ENCODE measurements around the gene FOXO1. TPM values are rescaled to one million over a fixed set of nuclear protein-coding genes. Genes with fewer than 3 reads are reported as not detected.
"Not testable (repeated sequence)": the region's sequence is repeated elsewhere in the genome, so short reads cannot be mapped to it uniquely, and the experiment has no call there.

Gene FOXO1
- total and polyA plus RNA-seq, 2 of the 13 experiments (the other 11 are each of a cell fraction or from before 2014, with no cell fraction given) = 8.1 to 13.1 TPM

DNA sequence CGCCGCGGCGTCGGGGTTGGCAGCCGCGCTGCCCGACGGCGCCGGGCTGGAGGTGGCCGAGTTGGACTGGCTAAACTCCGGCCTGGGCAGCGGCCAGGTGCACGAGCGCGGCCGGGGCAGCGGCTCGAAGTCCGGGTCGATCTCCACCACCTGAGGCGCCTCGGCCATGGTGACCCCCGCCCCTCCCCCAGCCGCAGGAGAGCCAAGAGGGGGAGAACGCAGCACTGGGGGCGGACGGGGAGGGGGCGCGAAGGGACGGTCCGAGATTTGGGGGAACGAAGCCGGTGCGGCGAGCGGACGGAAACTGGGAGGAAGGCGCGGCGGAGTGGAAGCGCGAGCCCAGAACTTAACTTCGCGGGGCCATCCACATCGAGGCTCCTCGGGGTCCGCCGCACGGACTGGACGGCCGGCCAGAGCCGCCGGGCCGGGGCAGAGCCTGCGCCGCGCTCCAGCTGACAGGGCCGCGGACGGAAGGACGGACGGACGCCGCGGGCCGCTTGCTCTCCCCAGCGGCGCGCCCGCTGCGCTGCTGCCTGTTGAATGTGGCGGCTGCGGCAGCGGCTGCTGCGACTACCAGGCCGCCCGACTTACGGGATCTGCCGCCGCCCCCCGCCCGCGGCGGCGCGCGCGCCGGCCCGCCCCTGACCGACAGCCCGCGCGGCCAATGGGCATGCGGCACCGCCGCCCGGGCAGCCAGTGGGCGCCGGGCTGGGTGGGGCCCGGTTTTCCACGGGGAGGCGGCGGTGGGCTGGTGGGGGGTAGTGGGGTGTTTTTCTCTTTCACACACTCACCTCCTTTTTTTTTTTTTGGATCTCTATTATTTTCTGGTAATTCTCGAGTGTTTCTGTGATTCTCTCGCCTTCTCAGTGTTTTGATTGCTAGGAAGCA is at the start of gene FOXO1 (continued):
- no peak for TF ChIP-seq ZNF567 (CRISPR knock-in tag; IDR thresholded peaks at IDR 0.05; ENCODE audit: borderline replicate concordance)
- 0 out of 2 replicates have a peak, but pooled peaks have one; percentile 69 for TF ChIP-seq CENPT (CRISPR knock-in tag; IDR thresholded peaks at IDR 0.05; ENCODE audit: low read depth)
- peak; percentile 54; the same call in 1 of the 2 replicates for TF ChIP-seq SP4 (CRISPR knock-in tag; IDR thresholded peaks at IDR 0.05)

DNA sequence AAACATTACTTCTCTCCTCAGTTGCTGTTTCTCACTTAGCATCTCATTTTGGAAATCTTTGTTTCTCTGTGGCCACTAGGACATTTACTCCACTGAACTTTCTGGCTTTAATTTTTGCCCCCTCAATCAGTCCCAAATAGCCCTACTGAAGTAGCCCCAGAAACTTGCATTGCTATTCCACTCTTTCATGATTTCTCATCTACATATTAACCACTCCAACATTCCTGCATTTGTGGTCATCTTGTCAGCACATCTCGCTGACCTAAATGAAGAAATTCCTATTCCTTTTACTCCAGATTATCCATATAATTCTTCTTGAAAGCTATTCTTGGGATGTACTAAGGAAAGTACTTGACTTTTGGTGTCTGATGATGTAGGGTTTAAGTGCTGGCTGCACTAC is 48.0 kb upstream of the FOXO1 start:
- POLR2A ChIA-PET; CTCF ChIA-PET (ENCODE audit: low intra/inter-chr PET ratio, low total read pairs); H3K27ac ChIP-seq (ENCODE audit: extremely low read length, insufficient read depth, low read length); H3K79me2 ChIP-seq (ENCODE audit: insufficient read depth, low read length); ATAC-seq; H3K4me3 ChIP-seq (replicated peaks in 1 of 3; ENCODE audit: insufficient read depth in 1 of 3, low read depth in 2 of 3, low read length in 3 of 3); H3K4me2 ChIP-seq (ENCODE audit: low read depth, low read length); intact Hi-C loops (cut with micrococcal nuclease; ENCODE audit: unreplicated experiment); H2AFZ ChIP-seq (ENCODE audit: low read length); H3K9ac ChIP-seq (ENCODE audit: insufficient read depth, low read depth, low read length); BruUV-seq (replicated peaks); DNase-seq (ENCODE audit: low spot score); H4K20me1 ChIP-seq (ENCODE audit: insufficient read depth, low read length); H3K4me1 ChIP-seq (ENCODE audit: insufficient read depth, low read length); H3K36me3 ChIP-seq (replicated peaks in 1 of 2; ENCODE audit: control insufficient read depth in 1 of 2, insufficient read depth in 2 of 2, low read length in 2 of 2); in situ Hi-C loops (cut with HindIII; ENCODE audit: extremely low pct_ligation_motif_present, low pct_unique_long_range_greater_than_20kb); FAIRE-seq; H3K9me3 ChIP-seq (ENCODE audit: low read length); H3K27me3 ChIP-seq (ENCODE audit: control insufficient read depth in 1 of 2, insufficient read depth in 2 of 2, low read length in 2 of 2): not testable (repeated sequence)
- WGBS (ENCODE audit: low lambda C conversion rate) = no CpG with 5 or more reads among the region's 1 CpG

DNA sequence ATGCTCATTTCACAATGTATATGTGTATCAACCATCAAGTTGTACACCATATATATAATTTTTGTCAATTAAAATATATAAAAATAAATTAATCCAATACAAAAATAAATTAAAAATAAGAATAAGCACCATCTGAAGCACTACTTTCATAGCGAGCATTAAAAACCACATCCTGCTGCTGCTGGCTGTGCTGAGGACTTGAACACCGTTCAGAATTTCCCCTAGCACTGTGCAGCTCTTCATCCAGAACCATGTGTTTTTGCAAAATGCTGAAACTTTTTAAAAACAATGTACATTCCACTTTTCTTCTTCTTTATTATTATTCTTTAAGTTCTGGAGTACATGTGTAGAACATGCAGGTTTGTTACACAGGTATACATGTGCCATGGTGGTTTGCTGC is 40.0 kb upstream of the FOXO1 start:
- H4K20me1 ChIP-seq (ENCODE audit: insufficient read depth, low read length) = no peaks in the 10 kb centered on the region
- intact Hi-C loops (cut with micrococcal nuclease; ENCODE audit: unreplicated experiment) = no loop called here
- no peak overlapping the region for H2AFZ ChIP-seq (ENCODE audit: low read length)
- DNase-seq (ENCODE audit: low spot score) (no peak), ATAC-seq (no peak), FAIRE-seq (no peak)
- TF ChIP-seq ZNF777 (CRISPR knock-in tag; IDR thresholded peaks at IDR 0.05) = no peak
- no peak for TF ChIP-seq MTA3 (CRISPR knock-in tag; IDR thresholded peaks at IDR 0.05)
- TF ChIP-seq ZSCAN29 (CRISPR knock-in tag; conservative IDR thresholded peaks at IDR 0.05) = no peak
- TF ChIP-seq ZKSCAN1 (IDR thresholded peaks at IDR 0.05; ENCODE audit: low read length) = no peak
- TF ChIP-seq ZFP82 (CRISPR knock-in tag; IDR thresholded peaks at IDR 0.05; ENCODE audit: borderline replicate concordance) = no peak
- TF ChIP-seq AHR (CRISPR knock-in tag; IDR thresholded peaks at IDR 0.05) = no peak
- TF ChIP-seq SMAD9 (CRISPR knock-in tag; IDR thresholded peaks at IDR 0.05) = no peak
- TF ChIP-seq, protein P1, sequence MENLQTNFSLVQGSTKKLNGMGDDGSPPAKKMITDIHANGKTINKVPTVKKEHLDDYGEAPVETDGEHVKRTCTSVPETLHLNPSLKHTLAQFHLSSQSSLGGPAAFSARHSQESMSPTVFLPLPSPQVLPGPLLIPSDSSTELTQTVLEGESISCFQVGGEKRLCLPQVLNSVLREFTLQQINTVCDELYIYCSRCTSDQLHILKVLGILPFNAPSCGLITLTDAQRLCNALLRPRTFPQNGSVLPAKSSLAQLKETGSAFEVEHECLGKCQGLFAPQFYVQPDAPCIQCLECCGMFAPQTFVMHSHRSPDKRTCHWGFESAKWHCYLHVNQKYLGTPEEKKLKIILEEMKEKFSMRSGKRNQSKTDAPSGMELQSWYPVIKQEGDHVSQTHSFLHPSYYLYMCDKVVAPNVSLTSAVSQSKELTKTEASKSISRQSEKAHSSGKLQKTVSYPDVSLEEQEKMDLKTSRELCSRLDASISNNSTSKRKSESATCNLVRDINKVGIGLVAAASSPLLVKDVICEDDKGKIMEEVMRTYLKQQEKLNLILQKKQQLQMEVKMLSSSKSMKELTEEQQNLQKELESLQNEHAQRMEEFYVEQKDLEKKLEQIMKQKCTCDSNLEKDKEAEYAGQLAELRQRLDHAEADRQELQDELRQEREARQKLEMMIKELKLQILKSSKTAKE (CRISPR knock-in tag; IDR thresholded peaks at IDR 0.05; ENCODE audit: borderline replicate concordance) = no peak
- no TSS peak for BruUV-seq (replicated peaks)
- POLR2A ChIA-PET = no interaction called here
- no peaks in the 10 kb centered on the region for H3K9me3 ChIP-seq (ENCODE audit: low read length)
- no peaks in the 10 kb centered on the region for H3K79me2 ChIP-seq (ENCODE audit: insufficient read depth, low read length)
- H3K4me2 ChIP-seq (ENCODE audit: low read depth, low read length) = no peak overlapping the region
- no peak overlapping the region for H3K9ac ChIP-seq (ENCODE audit: insufficient read depth, low read depth, low read length)
- no peaks in the 10 kb centered on the region for H3K4me1 ChIP-seq (ENCODE audit: insufficient read depth, low read length)
- 27% methylated on average over 2 of the region's 2 CpGs for WGBS (ENCODE audit: low lambda C conversion rate)
- no peak overlapping the region for H3K27ac ChIP-seq (ENCODE audit: extremely low read length, insufficient read depth, low read length)
- no peak overlapping the region for H3K4me3 ChIP-seq (replicated peaks in 1 of 3; ENCODE audit: insufficient read depth in 1 of 3, low read depth in 2 of 3, low read length in 3 of 3)
- CTCF ChIA-PET (ENCODE audit: low intra/inter-chr PET ratio, low total read pairs) = no interaction called here
- no peaks in the 10 kb centered on the region for H3K27me3 ChIP-seq (ENCODE audit: control insufficient read depth in 1 of 2, insufficient read depth in 2 of 2, low read length in 2 of 2)
- no peaks in the 10 kb centered on the region for H3K36me3 ChIP-seq (replicated peaks in 1 of 2; ENCODE audit: control insufficient read depth in 1 of 2, insufficient read depth in 2 of 2, low read length in 2 of 2)
- in situ Hi-C loops (cut with HindIII; ENCODE audit: extremely low pct_ligation_motif_present, low pct_unique_long_range_greater_than_20kb) = no loop called here
